ENCODE results near the gene RNF126.

DNA sequence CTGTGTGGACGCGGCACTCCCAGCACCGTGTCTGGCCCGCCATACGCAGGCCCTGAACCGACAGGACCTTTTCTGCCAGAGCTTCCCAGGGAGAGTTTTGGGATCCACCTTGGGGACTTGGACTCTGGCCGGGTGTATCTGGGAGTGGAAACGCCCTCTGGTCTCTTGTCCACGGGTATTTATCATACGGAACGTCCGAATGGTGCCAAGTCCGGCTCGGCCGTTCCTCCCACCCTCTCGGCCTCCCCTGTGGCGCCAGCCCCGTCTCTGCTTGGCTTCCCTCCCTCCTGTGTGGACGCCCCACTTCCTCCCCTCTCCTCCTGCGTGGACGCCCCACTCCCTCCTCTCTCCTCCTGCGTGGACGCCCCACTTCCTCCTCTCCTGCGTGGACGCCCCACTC lies 61.2 kb downstream of the RNF126 start:
- no peak for TF ChIP-seq POLR2AphosphoS5 (IDR thresholded peaks at IDR 0.05; ENCODE audit: low read depth)
- TF ChIP-seq, protein P1, sequence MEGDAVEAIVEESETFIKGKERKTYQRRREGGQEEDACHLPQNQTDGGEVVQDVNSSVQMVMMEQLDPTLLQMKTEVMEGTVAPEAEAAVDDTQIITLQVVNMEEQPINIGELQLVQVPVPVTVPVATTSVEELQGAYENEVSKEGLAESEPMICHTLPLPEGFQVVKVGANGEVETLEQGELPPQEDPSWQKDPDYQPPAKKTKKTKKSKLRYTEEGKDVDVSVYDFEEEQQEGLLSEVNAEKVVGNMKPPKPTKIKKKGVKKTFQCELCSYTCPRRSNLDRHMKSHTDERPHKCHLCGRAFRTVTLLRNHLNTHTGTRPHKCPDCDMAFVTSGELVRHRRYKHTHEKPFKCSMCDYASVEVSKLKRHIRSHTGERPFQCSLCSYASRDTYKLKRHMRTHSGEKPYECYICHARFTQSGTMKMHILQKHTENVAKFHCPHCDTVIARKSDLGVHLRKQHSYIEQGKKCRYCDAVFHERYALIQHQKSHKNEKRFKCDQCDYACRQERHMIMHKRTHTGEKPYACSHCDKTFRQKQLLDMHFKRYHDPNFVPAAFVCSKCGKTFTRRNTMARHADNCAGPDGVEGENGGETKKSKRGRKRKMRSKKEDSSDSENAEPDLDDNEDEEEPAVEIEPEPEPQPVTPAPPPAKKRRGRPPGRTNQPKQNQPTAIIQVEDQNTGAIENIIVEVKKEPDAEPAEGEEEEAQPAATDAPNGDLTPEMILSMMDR (IDR thresholded peaks at IDR 0.05; ENCODE audit: insufficient read depth, low read length) = no peak

Data from HL-60 (cell line).